H9 (cell line): Measurements from ENCODE around the gene DNAJB5. TPM values are rescaled to one million over a fixed set of nuclear protein-coding genes. Genes with fewer than 3 reads are reported as not detected.

ENCODE experiments used
- DNase-seq: peaks from one replicate; pipeline ENCODE4 v3.0.0-alpha.2; 2017
- H2AFZ ChIP-seq: one replicate; pipeline ENCODE4 v1.6.1; 2013; ENCODE audit warnings: mild to moderate bottlenecking, low read length, control low read depth, moderate library complexity
- H2AK5ac ChIP-seq: 2 replicates; pipeline ENCODE4 v1.6.1; 2013; ENCODE audit warnings: low read length, control low read depth, mixed read lengths; ENCODE audit not compliant: insufficient read length
- H2BK120ac ChIP-seq: one replicate; pipeline ENCODE4 v1.6.1; 2013; ENCODE audit warnings: low read depth, mild to moderate bottlenecking, low read length, control low read depth, inconsistent platforms; ENCODE audit not compliant: poor library complexity, severe bottlenecking
- H2BK12ac ChIP-seq: 2 replicates; pipeline ENCODE4 v1.6.1; 2013; ENCODE audit warnings: low read length, control low read depth, mixed read lengths, low read depth; ENCODE audit not compliant: insufficient read length
- H2BK15ac ChIP-seq: 2 replicates; pipeline ENCODE4 v1.6.1; 2013; ENCODE audit warnings: low read depth, low read length, control low read depth
- H2BK20ac ChIP-seq: one replicate; pipeline ENCODE4 v1.6.1; 2013; ENCODE audit warnings: low read depth, mild to moderate bottlenecking, low read length, control low read depth, inconsistent platforms; ENCODE audit not compliant: poor library complexity, severe bottlenecking
- H2BK5ac ChIP-seq: 2 replicates; pipeline ENCODE4 v1.6.1; 2013; ENCODE audit warnings: low read length, control low read depth, mixed read lengths; ENCODE audit not compliant: insufficient read length
- H3K14ac ChIP-seq: 2 replicates; pipeline ENCODE4 v1.6.1; 2013; ENCODE audit warnings: low read length, control low read depth; ENCODE audit not compliant: insufficient read depth
- H3K18ac ChIP-seq: 2 replicates; pipeline ENCODE4 v1.6.1; 2013; ENCODE audit warnings: low read depth, mild to moderate bottlenecking, mixed read lengths, low read length, control low read depth; ENCODE audit not compliant: insufficient read length
- H3K23ac ChIP-seq: 2 replicates; pipeline ENCODE4 v1.6.1; 2013; ENCODE audit warnings: low read length, control low read depth, mixed read lengths, low read depth; ENCODE audit not compliant: insufficient read length
- H3K23me2 ChIP-seq: 2 replicates; pipeline ENCODE4 v1.6.1; 2013; ENCODE audit warnings: low read depth, mild to moderate bottlenecking, mixed read lengths, low read length, control low read depth; ENCODE audit not compliant: insufficient read length, poor library complexity, severe bottlenecking
- H3K27ac ChIP-seq: 2 replicates; pipeline ENCODE4 v1.5.1; 2013; ENCODE audit warnings: low read length, control low read depth, mixed read lengths, low read depth; ENCODE audit not compliant: insufficient read length
- H3K27me3 ChIP-seq: 2 replicates; pipeline ENCODE4 v1.6.1; 2013; ENCODE audit warnings: low read length, control low read depth, inconsistent platforms; ENCODE audit not compliant: insufficient read depth
- H3K4ac ChIP-seq: 2 replicates; pipeline ENCODE4 v1.6.1; 2013; ENCODE audit warnings: low read depth, mild to moderate bottlenecking, control low read depth, inconsistent platforms, low read length, moderate library complexity
- H3K4me1 ChIP-seq: 2 replicates; pipeline ENCODE4 v1.6.1; 2013; ENCODE audit warnings: low read length, control low read depth, inconsistent platforms; ENCODE audit not compliant: insufficient read depth
- H3K4me2 ChIP-seq: 2 replicates; pipeline ENCODE4 v1.6.1; 2013; ENCODE audit warnings: low read length, control low read depth, mixed read lengths; ENCODE audit not compliant: insufficient read length, insufficient read depth
- H3K56ac ChIP-seq: 2 replicates; pipeline ENCODE4 v1.6.1; 2013; ENCODE audit warnings: low read depth, mild to moderate bottlenecking, mixed read lengths, low read length, control low read depth; ENCODE audit not compliant: insufficient read length
- H3K79me1 ChIP-seq: 2 replicates; pipeline ENCODE4 v1.6.1; 2013; ENCODE audit warnings: low read depth, mild to moderate bottlenecking, moderate library complexity, low read length, control low read depth, inconsistent platforms; ENCODE audit not compliant: insufficient read depth, poor library complexity, severe bottlenecking
- H3K79me2 ChIP-seq: 2 replicates; pipeline ENCODE4 v1.6.1; 2013; ENCODE audit warnings: low read length, control low read depth, inconsistent platforms; ENCODE audit not compliant: insufficient read depth
- H3K9ac ChIP-seq: 2 replicates; pipeline ENCODE4 v1.6.1; 2013; ENCODE audit warnings: low read length, control low read depth, mixed read lengths; ENCODE audit not compliant: insufficient read length; ENCODE audit errors: extremely low read depth
- H3K9me3 ChIP-seq: one replicate; pipeline ENCODE4 v1.6.1; 2013; ENCODE audit warnings: low read depth, low read length, inconsistent platforms; ENCODE audit not compliant: control insufficient read depth
- H3T11ph ChIP-seq: one replicate; pipeline ENCODE4 v1.6.1; 2013; ENCODE audit warnings: mild to moderate bottlenecking, low read length, control low read depth, inconsistent platforms
- H4K20me1 ChIP-seq: one replicate; pipeline ENCODE4 v1.6.1; 2013; ENCODE audit not compliant: control insufficient read depth, insufficient read length, insufficient read depth
- H4K5ac ChIP-seq: 2 replicates; pipeline ENCODE4 v1.6.1; 2013; ENCODE audit warnings: low read depth, mild to moderate bottlenecking, mixed read lengths, low read length, control low read depth; ENCODE audit not compliant: insufficient read length
- H4K8ac ChIP-seq: replicated peaks from 2 replicates; pipeline ENCODE4 v1.6.1; 2013; ENCODE audit warnings: low read length, control low read depth, mixed read lengths, low read depth; ENCODE audit not compliant: insufficient read length
- H4K91ac ChIP-seq: 2 replicates; pipeline ENCODE4 v1.6.1; 2013; ENCODE audit warnings: low read depth, mild to moderate bottlenecking, moderate library complexity, mixed read lengths, low read length, control low read depth; ENCODE audit not compliant: insufficient read length
- H3K27ac Mint-ChIP-seq, 3 experiments: 2 replicates in 2 of 3; 3 replicates in 1 of 3; pipeline ENCODE4 v1.8.0; 2020 to 2021; ENCODE audit warnings: mixed read lengths in 3 of 3, mild to moderate bottlenecking in 1 of 3, moderate library complexity in 1 of 3
- H3K27me3 Mint-ChIP-seq: 2 replicates; pipeline ENCODE4 v1.8.0; 2021; ENCODE audit warnings: low read depth, mild to moderate bottlenecking, moderate library complexity, mixed read lengths
- H3K36me3 Mint-ChIP-seq, 3 experiments: 2 replicates in 2 of 3; 3 replicates in 1 of 3; pipeline ENCODE4 v1.8.0; 2020 to 2021; ENCODE audit warnings: low read depth in 3 of 3, mixed read lengths in 3 of 3; ENCODE audit not compliant: insufficient read depth in 1 of 3
- H3K4me1 Mint-ChIP-seq, 2 experiments: 2 replicates each; pipeline ENCODE4 v1.8.0; 2020; ENCODE audit warnings: mixed read lengths in 2 of 2
- H3K4me3 Mint-ChIP-seq, 2 experiments: 2 replicates in 1 of 2; 3 replicates in 1 of 2; pipeline ENCODE4 v1.8.0; 2020 to 2021; ENCODE audit warnings: mild to moderate bottlenecking in 2 of 2, mixed read lengths in 2 of 2, moderate library complexity in 1 of 2
- H3K9me3 Mint-ChIP-seq, 2 experiments: 2 replicates in 1 of 2; 3 replicates in 1 of 2; pipeline ENCODE4 v1.8.0; 2020; ENCODE audit warnings: mild to moderate bottlenecking in 2 of 2, mixed read lengths in 2 of 2, moderate library complexity in 1 of 2
- WGBS: extraction: QIAGEN DNeasy Blood & Tissue Kit; methylation state at CpG from one replicate; pipeline ENCODE4 v1.1.7; 2013; ENCODE audit warnings: missing lambda C conversion rate, low lambda C conversion rate, mixed read lengths; ENCODE audit not compliant: insufficient read length; ENCODE audit errors: extremely low coverage; 5-methylcytosine and 5-hydroxymethylcytosine counted together
- total RNA-seq: library from RNA; stranded (reverse); gene quantifications from 2 replicates; pipeline ENCODE4 v1.2.1, GENCODE V29; 2021
- TF ChIP-seq, protein P1 (sequence below): fragments of 200-600 bp; sonication (generic); conservative IDR thresholded peaks from 3 replicates; pipeline ENCODE4 v1.8.0; 2021; ENCODE audit warnings: antibody characterized with exemption, mild to moderate bottlenecking

The DNAJB5 gene
- total RNA-seq, 1 experiment from 2014 or later, result 38.9 TPM

DNA sequence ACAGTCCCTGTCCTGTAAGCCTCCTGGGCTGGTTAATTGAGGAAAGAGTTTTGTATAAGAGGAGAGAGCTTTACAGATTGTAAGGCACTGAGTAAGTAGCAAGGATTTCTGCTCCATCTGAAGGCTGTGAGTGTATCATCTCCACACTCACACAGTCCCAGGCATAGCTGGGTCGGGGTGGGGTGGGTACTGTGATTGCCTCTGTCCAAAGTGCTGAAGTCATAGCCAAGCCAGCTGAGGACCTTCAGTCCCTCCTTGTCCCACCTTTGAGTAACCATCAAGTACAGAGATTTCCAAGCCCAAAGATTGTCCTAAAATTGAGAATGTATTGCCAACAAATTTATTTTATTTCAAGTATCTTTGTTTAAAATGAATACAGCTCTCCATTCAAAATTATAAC is 5.5 kb upstream of the DNAJB5 start:
- no peak overlapping the region for H2BK15ac ChIP-seq
- peaks cover 16 to 31% of the 10 kb centered on the region in 2 experiments for H3K4me1 Mint-ChIP-seq
- H3K4ac ChIP-seq, result no peak overlapping the region
- no peaks in the 10 kb centered on the region for H3K9me3 ChIP-seq
- H2BK120ac ChIP-seq, result no peak overlapping the region
- H3K4me3 Mint-ChIP-seq, result no peak overlapping the region
- no peak overlapping the region for H4K5ac ChIP-seq
- H4K91ac ChIP-seq, result no peak overlapping the region
- H2BK12ac ChIP-seq, result no peak overlapping the region
- no peak overlapping the region for H3K27ac ChIP-seq
- no peaks in the 10 kb centered on the region for H4K20me1 ChIP-seq
- H3K4me1 ChIP-seq, result 0 out of 2 replicates have a peak, but pooled peaks cover 2% of the 10 kb centered on the region
- no peak overlapping the region for H3K9ac ChIP-seq
- peaks cover 7% of the 10 kb centered on the region for H3K23me2 ChIP-seq
- no peak overlapping the region for H3K27ac Mint-ChIP-seq
- no peak overlapping the region for H3T11ph ChIP-seq
- H3K14ac ChIP-seq, result no peak overlapping the region
- no peak overlapping the region for H3K4me2 ChIP-seq
- no peak overlapping the region for H3K23ac ChIP-seq
- no peak overlapping the region for H2AFZ ChIP-seq
- H3K18ac ChIP-seq, result no peak overlapping the region
- no peak overlapping the region for H2AK5ac ChIP-seq
- H3K9me3 Mint-ChIP-seq, result no peaks in the 10 kb centered on the region; a peak in 2 of 5 replicates
- no peaks in the 10 kb centered on the region for H3K27me3 ChIP-seq
- no peak overlapping the region for H3K56ac ChIP-seq
- peak; percentile 53 for DNase-seq
- TF ChIP-seq, protein P1, sequence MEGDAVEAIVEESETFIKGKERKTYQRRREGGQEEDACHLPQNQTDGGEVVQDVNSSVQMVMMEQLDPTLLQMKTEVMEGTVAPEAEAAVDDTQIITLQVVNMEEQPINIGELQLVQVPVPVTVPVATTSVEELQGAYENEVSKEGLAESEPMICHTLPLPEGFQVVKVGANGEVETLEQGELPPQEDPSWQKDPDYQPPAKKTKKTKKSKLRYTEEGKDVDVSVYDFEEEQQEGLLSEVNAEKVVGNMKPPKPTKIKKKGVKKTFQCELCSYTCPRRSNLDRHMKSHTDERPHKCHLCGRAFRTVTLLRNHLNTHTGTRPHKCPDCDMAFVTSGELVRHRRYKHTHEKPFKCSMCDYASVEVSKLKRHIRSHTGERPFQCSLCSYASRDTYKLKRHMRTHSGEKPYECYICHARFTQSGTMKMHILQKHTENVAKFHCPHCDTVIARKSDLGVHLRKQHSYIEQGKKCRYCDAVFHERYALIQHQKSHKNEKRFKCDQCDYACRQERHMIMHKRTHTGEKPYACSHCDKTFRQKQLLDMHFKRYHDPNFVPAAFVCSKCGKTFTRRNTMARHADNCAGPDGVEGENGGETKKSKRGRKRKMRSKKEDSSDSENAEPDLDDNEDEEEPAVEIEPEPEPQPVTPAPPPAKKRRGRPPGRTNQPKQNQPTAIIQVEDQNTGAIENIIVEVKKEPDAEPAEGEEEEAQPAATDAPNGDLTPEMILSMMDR, result no peak
- WGBS, result no CpG with 5 or more reads among the region's 1 CpG
- H3K36me3 Mint-ChIP-seq, result no peaks in the 10 kb centered on the region
- no peaks in the 10 kb centered on the region for H3K79me1 ChIP-seq
- H2BK20ac ChIP-seq, result no peak overlapping the region
- no peak overlapping the region for H4K8ac ChIP-seq
- no peaks in the 10 kb centered on the region for H3K79me2 ChIP-seq
- peaks cover 1% of the 10 kb centered on the region for H3K27me3 Mint-ChIP-seq
- no peak overlapping the region for H2BK5ac ChIP-seq
